Gastrocnemius medialis (tissue), 4 donors: Measurements from ENCODE around the gene ANG.
"Not testable (repeated sequence)": the region's sequence is repeated elsewhere in the genome, so short reads cannot be mapped to it uniquely, and the experiment has no call there.

Experiments used
- CTCF ChIP-seq, 5 experiments: fragments of 450-650 bp in 3 of 5; fragments of 200-600 bp in 2 of 5; sonication (generic) in 2 of 5; IDR thresholded peaks in 4 of 5; conservative IDR thresholded peaks in 1 of 5; 1 replicate in 4 of 5; 2 replicates in 1 of 5; pipeline ENCODE4 v1.5.1; 2016 to 2019; ENCODE audit warnings: antibody characterized with exemption in 5 of 5, mild to moderate bottlenecking in 3 of 5, moderate library complexity in 3 of 5
- POLR2A ChIP-seq, 2 donors: fragments of 450-650 bp; IDR thresholded peaks; one replicate each; pipeline ENCODE4 v1.6.1; 2017; ENCODE audit warnings: antibody characterized with exemption in 2 of 2, mild to moderate bottlenecking in 2 of 2, moderate library complexity in 2 of 2

GRCh38 chr14:20726121-20726520 is 37.6 kb downstream of the ANG start:
- TF ChIP-seq CTCF (IDR thresholded peaks at IDR 0.05 in 4 of 5, conservative IDR thresholded peaks at IDR 0.05 in 1 of 5); POLR2A (IDR thresholded peaks at IDR 0.05): not testable (repeated sequence)
